ENCODE measurements around the gene PPP2R2D.
A peak's percentile ranks its signal among the peaks of the same experiment; 100 is the strongest.
"Not testable (repeated sequence)": the region's sequence is repeated elsewhere in the genome, so short reads cannot be mapped to it uniquely, and the experiment has no call there.

The PPP2R2D gene

DNA sequence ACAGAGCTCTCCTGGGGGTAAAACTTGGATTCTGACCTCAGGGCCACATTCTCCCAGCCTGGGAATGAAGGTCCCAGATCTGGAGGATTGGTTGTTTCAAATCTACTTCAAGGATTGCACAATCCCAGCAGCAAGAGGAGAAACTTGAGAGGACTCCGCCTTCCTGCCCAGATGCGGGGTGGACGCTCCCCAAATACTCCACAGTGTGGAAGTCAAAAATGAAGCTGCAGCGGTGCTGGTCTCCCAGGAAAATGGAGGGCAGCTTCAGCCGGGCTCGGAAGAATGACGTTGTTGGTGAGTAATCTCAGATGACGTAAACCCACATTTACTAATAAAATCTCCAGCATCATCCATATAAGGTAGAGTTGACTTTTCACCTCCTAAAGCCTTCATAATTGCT is 31.5 kb upstream of the PPP2R2D start:
- DNase-seq, result no peak

DNA sequence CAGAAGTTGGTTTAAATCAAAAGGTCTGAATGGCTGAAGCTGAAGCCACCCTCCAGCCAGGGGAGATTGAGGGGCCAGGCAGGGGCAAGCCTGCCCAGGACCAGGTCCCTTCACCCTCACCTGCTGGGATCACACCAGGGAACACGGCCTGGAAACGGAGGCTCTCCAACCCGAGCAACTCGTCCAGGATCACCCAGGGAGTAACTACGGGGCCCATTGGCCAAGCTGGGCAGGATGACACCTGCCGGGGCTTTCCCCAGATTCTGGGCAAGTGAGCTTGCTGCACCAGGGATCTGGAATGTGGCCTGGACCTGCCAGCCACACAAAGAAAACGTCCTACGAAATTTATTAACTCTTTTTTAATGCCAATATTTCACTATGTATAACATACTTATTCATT is 30.4 kb upstream of the PPP2R2D start:
- DNase-seq, result no peak

GRCh38 chr10:131870831-131871672 is 29.8 kb upstream of the PPP2R2D start:
- no peak for DNase-seq

- DNase-seq, result no peak
Measured at GRCh38 chr10:131871673-131872005, 29.2 kb upstream of the PPP2R2D start.

DNA sequence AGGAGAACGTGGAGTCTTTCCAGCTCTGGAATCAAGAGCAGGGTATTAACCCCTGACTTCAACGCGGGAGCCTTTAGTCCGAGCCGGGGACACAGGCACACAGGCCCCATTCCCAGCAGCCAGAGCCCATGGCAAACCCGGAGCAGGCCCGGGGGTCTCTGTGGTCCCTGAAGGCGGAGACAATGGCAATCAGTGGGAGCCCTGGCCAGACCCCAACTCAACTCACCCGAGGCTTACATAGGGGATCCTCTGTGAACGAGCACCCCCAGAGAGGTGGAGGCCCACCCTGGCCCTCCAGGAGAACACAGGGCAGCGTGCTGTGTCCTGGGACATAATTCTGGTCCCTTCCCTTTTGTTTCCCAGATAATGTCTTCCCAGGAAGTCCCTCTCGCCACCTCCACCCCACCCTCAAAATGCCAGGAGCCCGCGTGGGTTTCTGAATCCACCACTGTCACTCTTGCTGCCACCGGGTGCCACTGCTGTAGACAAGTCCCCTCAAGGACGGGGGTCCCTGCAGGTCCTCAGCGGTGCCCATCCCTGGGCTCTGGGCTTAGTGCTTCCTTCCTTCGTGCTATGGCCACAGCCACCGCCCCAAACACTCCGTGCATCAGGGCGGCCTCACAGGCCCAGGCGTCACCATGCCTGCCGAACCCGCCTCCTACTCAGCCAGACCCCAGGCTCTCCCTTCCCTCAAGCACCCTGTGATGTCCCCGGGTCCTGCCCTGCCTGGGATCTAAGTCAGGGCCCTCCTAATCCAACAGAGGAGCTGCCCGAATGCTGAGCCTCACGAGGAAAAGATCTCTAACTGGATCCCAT is 28.6 kb upstream of the PPP2R2D start:
- DNase-seq, result no peak

- DNase-seq, result no peak
Measured at GRCh38 chr10:131872827-131873375, 27.9 kb upstream of the PPP2R2D start.

DNA sequence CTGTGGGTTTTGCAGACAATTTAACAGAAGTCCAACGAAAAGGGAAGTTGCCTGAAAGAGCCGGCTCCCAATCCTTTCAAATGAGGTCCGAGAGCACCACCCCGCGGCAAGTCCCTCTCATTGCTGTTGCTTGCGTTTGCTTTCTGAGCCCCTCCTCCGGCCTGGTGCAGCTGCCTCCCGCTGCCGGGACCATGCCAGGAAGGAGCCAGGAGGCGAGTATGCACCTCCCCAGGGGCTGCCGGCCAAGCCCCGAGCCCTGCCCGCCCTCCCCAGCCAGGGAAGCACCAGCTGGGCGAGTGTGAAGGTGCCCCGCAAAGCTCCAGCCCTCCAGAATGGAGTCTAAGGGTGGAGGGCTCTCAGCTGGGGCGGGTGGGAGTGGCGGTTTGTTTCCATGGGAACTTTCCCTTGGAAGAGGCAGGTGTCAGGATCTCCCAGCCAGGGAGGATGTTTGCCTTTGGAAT is 25.8 kb upstream of the PPP2R2D start:
- peak; percentile 57 for DNase-seq

- no peak for DNase-seq
Measured at GRCh38 chr10:131875501-131875900, 25.3 kb upstream of the PPP2R2D start.

DNA sequence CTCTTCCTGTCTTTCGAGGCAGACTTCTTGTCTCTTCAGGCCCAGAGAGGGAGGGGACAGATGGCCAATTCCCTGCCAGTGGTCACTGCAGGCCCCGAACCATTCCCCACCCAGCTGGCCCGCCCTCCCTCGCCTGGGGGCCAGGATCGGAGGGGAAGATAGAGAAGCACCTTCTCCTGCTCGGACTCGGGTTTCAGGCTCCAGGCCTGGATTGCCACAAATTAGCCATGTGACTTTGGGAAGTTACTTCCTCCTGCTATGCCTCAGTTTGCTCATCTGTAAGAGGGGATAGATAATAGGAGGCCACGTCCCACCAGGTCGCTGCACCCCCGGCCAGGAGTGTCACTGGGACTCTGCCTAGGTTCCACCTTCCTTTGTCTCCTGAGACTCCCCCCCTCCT is 24.8 kb upstream of the PPP2R2D start:
- DNase-seq, result no peak

DNA sequence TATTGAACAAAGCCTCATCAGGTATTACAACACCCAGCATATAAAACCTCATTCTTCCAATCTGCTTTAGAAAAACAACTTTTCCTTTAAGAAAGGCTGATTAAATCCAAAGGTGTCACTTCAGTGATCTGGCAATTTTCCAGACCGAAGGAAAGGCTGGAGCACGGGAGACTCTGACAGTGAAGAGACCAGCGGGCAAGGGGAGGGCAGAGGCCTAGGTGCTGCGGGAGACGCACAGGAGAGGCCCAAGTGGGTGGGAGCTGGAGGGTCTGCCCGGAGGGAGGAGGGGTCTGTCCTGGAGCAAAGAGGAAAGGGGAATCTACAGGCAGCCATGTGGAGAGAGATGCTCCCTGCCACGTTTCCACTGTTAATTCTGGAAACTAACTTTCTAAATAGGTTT is 24.3 kb upstream of the PPP2R2D start:
- DNase-seq, result no peak

GRCh38 chr10:131880016-131880590 is 20.7 kb upstream of the PPP2R2D start:
- DNase-seq, result no peak

DNA sequence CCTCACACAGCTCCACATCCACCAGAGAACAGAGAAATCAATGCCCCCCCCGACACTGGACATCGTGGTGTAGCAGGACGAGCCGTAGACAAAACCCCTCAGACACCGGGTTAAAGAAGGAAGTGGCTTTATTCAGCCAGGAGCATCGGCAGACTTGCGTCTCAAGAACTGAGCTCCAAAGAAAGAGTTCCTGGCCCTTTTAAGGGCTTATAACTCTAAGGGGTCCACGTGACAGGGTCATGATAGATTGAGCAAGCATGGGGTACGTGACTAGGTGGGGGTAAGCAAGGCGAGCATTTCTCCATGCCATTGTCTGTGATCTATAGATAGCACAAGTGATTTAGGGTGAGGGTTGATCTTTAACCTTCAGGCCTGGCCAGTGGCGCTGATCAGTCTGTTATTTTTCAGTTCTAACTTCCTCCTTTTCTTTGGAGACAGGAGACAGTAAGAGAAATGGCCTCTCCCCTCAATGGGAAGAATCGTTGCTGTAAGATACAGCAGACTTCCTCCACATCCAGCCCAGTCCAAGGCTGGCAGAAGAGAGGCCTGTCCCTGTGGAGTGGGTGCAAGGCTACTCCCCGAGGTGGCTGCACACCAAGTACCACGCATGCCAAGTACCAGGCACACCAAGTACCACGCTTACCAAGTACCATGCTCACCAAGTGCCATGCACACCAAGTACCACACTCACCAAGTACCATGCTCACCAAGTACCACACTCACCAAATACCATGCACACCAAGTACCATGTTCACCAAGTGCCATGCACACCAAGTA is 19.5 kb upstream of the PPP2R2D start:
- no peak for DNase-seq

- no peak for DNase-seq
Measured at GRCh38 chr10:131882151-131882550, 18.7 kb upstream of the PPP2R2D start.

- no peak for DNase-seq
Measured at GRCh38 chr10:131882590-131883451, 18.0 kb upstream of the PPP2R2D start.

DNA sequence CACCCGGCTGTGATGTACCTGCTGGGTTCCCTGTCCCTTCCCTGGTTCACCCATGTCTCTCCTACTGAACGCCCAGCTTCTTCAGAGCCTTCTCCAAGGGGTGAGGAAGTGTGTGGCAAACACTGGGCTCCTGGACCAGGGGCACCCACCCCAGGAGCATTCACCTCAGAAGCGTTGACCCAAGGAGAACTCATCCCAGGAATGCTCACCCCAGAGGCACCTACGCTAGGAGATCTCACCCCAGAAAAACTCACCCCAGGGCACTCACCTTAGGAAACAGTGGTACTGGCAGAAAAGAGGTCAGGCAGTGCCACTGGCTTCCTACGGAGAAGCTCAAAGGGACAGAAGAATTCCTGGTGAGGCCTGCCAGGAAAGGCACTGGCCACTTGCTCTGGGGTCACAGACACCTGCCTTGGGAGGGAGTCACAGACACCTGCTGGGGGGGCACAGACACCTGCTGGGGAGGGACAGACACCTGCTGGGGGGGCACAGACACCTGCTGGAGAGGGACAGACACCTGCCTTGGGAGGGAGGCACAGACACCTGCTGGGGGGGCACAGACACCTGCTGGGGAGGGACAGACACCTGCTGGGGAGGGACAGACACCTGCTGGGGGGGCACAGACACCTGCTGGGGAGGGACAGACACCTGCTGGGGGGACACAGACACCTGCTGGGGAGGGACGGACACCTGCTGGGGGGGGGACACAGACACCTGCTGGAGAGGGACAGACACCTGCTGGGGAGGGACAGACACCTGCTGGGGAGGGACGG is 17.0 kb upstream of the PPP2R2D start:
- DNase-seq, result not testable (repeated sequence)

DNA sequence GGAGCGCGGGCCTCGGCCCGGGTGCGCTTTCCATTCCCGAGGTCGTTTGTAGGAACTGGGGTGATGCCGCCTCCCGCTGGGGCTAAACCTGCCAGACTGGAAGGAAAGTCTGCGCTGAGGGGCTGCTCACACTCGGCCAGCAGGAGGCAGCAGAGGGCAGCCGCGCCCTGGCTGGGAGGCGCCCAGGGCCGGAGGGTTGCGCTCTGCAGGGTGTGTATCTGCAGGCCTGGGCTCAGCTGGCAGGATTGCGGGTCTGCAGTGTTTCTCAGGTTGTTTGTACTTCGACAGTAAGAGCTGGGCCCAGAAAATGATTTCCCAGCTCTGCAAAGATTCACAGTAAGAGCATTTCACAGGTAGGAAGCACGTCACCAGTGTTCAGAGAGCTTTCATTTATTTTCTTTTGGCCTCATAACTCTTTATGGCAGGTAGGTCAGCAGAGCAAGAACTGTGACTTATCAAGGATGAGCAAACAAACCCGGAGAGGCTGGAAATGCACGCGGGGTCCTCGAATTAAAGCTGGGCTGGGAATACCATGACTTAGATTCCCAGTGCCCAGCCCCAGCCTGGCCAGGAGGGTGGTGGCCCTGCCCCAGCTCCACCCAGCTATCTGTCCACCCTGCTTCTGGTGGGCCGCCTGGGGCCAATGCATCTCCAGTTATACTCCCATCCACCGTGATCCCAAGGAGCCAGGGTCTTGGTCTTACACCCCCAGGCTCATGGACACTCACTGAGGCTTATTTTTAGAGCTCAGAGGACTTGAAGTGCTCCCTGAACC is 15.2 kb upstream of the PPP2R2D start:
- DNase-seq, result peak; percentile 87

- no peak for DNase-seq
Measured at GRCh38 chr10:131886237-131886636, 14.6 kb upstream of the PPP2R2D start.

GRCh38 chr10:131888186-131888604 is 12.6 kb upstream of the PPP2R2D start:
- no peak for DNase-seq

GRCh38 chr10:131889755-131890154 is 11.1 kb upstream of the PPP2R2D start:
- DNase-seq, result no peak

Data from stimulated activated CD4-positive, alpha-beta T cell treated with anti-CD3 and anti-CD28 coated beads, Interleukin-4, amount 100 ng/mL, for 1 hour (primary cell).